SH-SY5Y (cell line): ENCODE data around the gene XPR1.

Experiments
- GATA2 ChIP-seq: IDR thresholded peaks from 2 replicates; pipeline ENCODE4 v1.6.1; 2011; ENCODE audit warnings: mild to moderate bottlenecking, low read depth, low read length
- GATA3 ChIP-seq: IDR thresholded peaks from 2 replicates; pipeline ENCODE4 v1.6.1; 2011; ENCODE audit warnings: low read depth, mild to moderate bottlenecking, low read length, moderate library complexity

DNA sequence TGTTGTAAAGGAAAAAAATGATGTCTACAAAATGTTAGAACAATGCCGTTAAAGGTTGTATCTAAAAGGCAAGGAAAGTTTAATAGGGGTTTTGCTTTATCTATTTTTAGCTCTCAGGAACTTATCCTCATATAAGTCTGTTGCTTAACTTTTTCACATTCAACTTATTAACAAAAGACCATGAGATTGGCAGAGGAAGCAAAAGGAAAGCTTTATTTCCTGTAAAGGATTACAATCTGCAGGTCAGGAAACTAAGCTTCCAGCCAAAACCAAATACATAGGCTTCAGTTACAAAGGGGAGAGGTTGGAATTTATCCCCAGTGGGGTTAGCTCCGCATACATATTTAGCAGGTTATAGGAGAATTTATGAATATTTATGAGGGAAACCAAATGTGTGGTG is 222.2 kb downstream of the XPR1 start:
- TF ChIP-seq GATA3 (no peak), GATA2 (no peak)
